ENCODE measurements around the gene EDEM3. TPM values are rescaled to one million over a fixed set of nuclear protein-coding genes. Genes with fewer than 3 reads are reported as not detected.

EDEM3 gene
- polyA plus RNA-seq, 2 of the 4 experiments (the other 2 are of a cell fraction) = 10.5 to 24.2 TPM

- TF ChIP-seq JUNB (IDR thresholded peaks at IDR 0.05) = no peak
- no peak for TF ChIP-seq ZNF302 (CRISPR knock-in tag; IDR thresholded peaks at IDR 0.05)
- no peak for TF ChIP-seq MAFK (IDR thresholded peaks at IDR 0.05; ENCODE audit: partially characterized antibody)
- no peak for TF ChIP-seq EHMT2 (IDR thresholded peaks at IDR 0.05; ENCODE audit: low read depth)
- TF ChIP-seq POLR2AphosphoS2 (conservative IDR thresholded peaks at IDR 0.05; ENCODE audit: low read length) = no peak
Measured at GRCh38 chr1:184660462-184661191, 94.0 kb downstream of the EDEM3 start (continued).

DNA sequence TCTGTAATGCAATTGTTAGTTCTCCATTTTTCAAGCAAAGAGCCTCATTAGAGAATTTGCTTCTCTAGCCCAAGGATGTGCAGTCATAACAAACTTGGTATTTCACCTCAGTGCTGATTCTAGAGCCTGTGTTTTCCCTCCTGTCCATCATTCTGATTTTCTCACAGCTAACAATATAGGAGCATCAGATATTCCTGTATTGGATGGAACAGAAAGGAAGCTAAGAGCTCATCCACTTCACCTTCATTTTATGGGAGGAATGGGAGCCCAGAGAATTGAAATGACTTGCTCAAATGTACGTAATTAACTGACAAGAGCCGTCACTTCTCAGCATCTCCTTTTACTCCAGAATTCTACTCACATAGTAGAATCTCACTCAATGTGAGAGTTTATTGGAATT, 96.6 kb downstream of the EDEM3 start:
- TF ChIP-seq RAD21 (conservative IDR thresholded peaks at IDR 0.05 in 1 of 2, IDR thresholded peaks at IDR 0.05 in 1 of 2) (no peak), CEBPB (IDR thresholded peaks at IDR 0.05) (no peak), PHF8 (IDR thresholded peaks at IDR 0.05; ENCODE audit: borderline replicate concordance, low read depth) (no peak), TP53 (CRISPR knock-in tag; IDR thresholded peaks at IDR 0.05) (no peak), USF2 (IDR thresholded peaks at IDR 0.05) (no peak), HEYL (CRISPR knock-in tag; IDR thresholded peaks at IDR 0.05) (no peak), CBX2 (IDR thresholded peaks at IDR 0.05; ENCODE audit: borderline replicate concordance, low read depth) (no peak), MAFK (IDR thresholded peaks at IDR 0.05; ENCODE audit: partially characterized antibody) (no peak)
- POLR2A ChIA-PET = no interaction called here
- ATAC-seq = no peak
- H3K4me2 ChIP-seq = no peak overlapping the region
- 81% methylated on average over 2 of the region's 2 CpGs for WGBS (ENCODE audit: missing lambda C conversion rate)
- DNase-seq (ENCODE audit: low read depth in 1 of 2, low spot score in 1 of 2) = no peak
- no peak overlapping the region for H3K4me3 ChIP-seq
- no peak for FAIRE-seq
- CTCF ChIA-PET = no interaction called here
- no peaks in the 10 kb centered on the region for H3K9me3 ChIP-seq
- H3K27ac ChIP-seq = no peak overlapping the region
- no peaks in the 10 kb centered on the region for H3K4me1 ChIP-seq

- ATAC-seq = no peak
- ChIA-PET POLR2A (no interaction called here), CTCF (interaction anchor here (0.6 to 5.4 kb wide), 5 partner anchors 8 to 618 kb away, joined by 3 to 53 read pairs (median 3); partner anchors contain the start of gene COLGALT2)
- H3K27ac ChIP-seq = no peak overlapping the region
- H3K4me1 ChIP-seq = no peaks in the 10 kb centered on the region
- FAIRE-seq = no peak
- no peak overlapping the region for H3K4me3 ChIP-seq
- H3K4me2 ChIP-seq = no peak overlapping the region
- no peaks in the 10 kb centered on the region for H3K9me3 ChIP-seq
- 65% methylated on average over 2 of the region's 2 CpGs for WGBS (ENCODE audit: missing lambda C conversion rate)
- no peak for DNase-seq (ENCODE audit: low read depth in 1 of 2, low spot score in 1 of 2)
- TF ChIP-seq CEBPB (IDR thresholded peaks at IDR 0.05) (no peak), GATA3 (IDR thresholded peaks at IDR 0.05; ENCODE audit: borderline replicate concordance) (no peak), HDAC2 (IDR thresholded peaks at IDR 0.05) (no peak), NPAS2 (CRISPR knock-in tag; IDR thresholded peaks at IDR 0.05; ENCODE audit: borderline replicate concordance) (no peak), FOXS1 (CRISPR knock-in tag; IDR thresholded peaks at IDR 0.05) (no peak), BHLHE40 (IDR thresholded peaks at IDR 0.05; ENCODE audit: low read depth, low read length) (no peak), CHD2 (IDR thresholded peaks at IDR 0.05; ENCODE audit: low read length, partially characterized antibody) (no peak), ZFP36 (IDR thresholded peaks at IDR 0.05; ENCODE audit: borderline replicate concordance, partially characterized antibody) (no peak), RAD21 (conservative IDR thresholded peaks at IDR 0.05 in 1 of 2, IDR thresholded peaks at IDR 0.05 in 1 of 2) (no peak), RFX5 (IDR thresholded peaks at IDR 0.05) (no peak), SREBF2 (IDR thresholded peaks at IDR 0.05) (no peak), KDM5A (IDR thresholded peaks at IDR 0.05) (no peak), RARB (CRISPR knock-in tag; IDR thresholded peaks at IDR 0.05) (no peak)
- TF ChIP-seq, protein P1, sequence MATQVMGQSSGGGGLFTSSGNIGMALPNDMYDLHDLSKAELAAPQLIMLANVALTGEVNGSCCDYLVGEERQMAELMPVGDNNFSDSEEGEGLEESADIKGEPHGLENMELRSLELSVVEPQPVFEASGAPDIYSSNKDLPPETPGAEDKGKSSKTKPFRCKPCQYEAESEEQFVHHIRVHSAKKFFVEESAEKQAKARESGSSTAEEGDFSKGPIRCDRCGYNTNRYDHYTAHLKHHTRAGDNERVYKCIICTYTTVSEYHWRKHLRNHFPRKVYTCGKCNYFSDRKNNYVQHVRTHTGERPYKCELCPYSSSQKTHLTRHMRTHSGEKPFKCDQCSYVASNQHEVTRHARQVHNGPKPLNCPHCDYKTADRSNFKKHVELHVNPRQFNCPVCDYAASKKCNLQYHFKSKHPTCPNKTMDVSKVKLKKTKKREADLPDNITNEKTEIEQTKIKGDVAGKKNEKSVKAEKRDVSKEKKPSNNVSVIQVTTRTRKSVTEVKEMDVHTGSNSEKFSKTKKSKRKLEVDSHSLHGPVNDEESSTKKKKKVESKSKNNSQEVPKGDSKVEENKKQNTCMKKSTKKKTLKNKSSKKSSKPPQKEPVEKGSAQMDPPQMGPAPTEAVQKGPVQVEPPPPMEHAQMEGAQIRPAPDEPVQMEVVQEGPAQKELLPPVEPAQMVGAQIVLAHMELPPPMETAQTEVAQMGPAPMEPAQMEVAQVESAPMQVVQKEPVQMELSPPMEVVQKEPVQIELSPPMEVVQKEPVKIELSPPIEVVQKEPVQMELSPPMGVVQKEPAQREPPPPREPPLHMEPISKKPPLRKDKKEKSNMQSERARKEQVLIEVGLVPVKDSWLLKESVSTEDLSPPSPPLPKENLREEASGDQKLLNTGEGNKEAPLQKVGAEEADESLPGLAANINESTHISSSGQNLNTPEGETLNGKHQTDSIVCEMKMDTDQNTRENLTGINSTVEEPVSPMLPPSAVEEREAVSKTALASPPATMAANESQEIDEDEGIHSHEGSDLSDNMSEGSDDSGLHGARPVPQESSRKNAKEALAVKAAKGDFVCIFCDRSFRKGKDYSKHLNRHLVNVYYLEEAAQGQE (IDR thresholded peaks at IDR 0.05) = no peak
Measured at GRCh38 chr1:184656221-184656620, 98.4 kb downstream of the EDEM3 start.

All from A549 (cell line).